ENCODE results near the gene E2F8.
"Not testable (repeated sequence)": the region's sequence is repeated elsewhere in the genome, so short reads cannot be mapped to it uniquely, and the experiment has no call there.

E2F8 gene

DNA sequence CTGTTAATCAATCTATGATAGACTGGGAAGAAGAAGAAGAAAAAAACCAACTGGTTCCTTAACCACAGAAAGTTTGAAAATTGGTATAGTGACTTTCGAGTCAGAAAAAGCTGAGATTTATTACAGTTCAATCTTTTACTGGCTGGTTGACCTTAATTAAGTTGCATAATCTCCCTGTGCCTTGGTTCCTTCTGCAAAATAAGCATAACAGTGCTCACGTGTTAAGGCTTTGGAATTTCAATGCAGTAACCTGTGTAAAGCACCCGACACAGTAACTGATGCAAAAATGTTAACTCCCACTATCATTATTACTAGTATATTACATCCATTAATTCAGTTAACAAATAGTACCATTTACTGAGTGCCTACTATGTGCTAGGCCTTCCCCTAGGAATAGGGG is 22.6 kb upstream of the E2F8 start:
- H3K36me3 Mint-ChIP-seq, result no peaks in the 10 kb centered on the region
- no peak overlapping the region for H3K27ac Mint-ChIP-seq
- H3K9me3 Mint-ChIP-seq (ENCODE audit: low read depth), result no peaks in the 10 kb centered on the region
- no peaks in the 10 kb centered on the region for H3K4me1 Mint-ChIP-seq (ENCODE audit: low read depth)
- H3K27me3 Mint-ChIP-seq, result peaks cover 4% of the 10 kb centered on the region
- no peak overlapping the region for H3K4me3 Mint-ChIP-seq

DNA sequence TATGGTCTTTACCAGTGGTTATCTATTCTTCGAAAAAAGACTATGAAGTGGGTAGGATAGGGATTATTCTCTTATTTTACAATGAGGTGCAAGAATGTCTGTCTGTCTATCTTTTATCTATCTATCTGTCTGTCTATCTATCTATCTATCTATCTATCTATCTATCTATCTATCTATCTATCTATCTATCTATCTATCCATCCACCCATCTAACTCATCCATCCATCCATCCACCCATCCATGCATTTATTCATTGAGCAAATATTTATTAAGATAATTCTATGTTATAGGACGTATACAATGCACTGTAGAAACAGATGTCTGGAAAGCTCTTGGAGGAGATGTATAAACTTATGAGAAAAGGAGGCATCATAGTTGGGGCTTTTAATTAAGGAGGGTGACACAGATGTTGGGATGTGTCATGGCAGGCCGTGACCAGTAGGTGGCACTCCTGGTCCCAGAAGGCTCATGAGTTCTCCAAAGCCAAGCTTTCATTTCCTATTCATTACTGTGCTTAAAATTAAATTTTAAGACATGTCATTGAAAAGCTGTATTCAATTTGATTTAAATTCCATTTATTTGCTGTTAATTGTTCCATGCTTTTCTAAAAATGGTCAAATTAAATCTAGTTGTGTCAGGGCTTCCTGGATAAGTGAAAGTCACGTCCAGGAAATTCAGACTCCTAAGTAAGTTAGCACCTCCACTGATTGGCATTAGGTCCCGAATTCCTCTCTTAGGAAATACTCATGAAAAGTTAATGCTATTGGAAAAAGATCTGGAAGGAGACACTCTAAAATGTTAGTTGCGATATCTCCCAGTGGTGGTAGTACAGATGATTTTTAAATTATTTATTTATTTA is 19.0 kb upstream of the E2F8 start:
- Mint-ChIP-seq H3K9me3 (ENCODE audit: low read depth) (peaks cover 4% of the 10 kb centered on the region), H3K27ac (no peak overlapping the region), H3K27me3 (peaks cover 2% of the 10 kb centered on the region), H3K4me1 (ENCODE audit: low read depth) (no peaks in the 10 kb centered on the region), H3K4me3 (peak overlapping the region; percentile 8), H3K36me3 (peaks cover 3% of the 10 kb centered on the region)

DNA sequence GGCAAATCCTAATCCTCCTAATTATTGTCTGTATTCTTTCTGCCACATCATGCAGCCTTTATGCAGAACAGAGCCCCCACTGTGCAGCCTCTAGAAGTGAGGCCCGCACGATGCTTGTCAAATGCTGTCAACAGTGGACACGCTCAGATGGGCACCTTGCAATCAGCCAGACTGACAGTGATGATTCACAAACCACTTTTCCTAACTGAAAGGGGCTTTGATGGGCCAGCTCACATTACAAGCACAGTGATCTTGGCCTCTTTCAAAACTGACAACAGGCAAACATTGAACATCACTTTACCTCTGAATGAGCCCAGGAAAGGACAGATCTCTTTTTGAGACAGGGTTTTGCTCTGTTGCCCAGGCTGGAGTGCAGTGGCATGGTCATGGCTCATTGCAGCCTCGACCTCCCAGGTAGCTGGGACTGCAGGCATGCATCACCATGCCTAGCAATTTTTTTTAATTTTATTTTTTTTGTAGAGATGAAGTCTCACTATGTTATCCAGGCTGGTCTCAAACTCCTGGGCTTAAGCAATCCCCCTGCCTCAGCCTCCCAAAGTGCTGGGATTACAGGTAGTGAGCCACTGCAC is 18.0 kb upstream of the E2F8 start:
- Mint-ChIP-seq H3K36me3 (peaks cover 3% of the 10 kb centered on the region), H3K4me1 (ENCODE audit: low read depth) (no peaks in the 10 kb centered on the region), H3K9me3 (ENCODE audit: low read depth) (peaks cover 4% of the 10 kb centered on the region), H3K27me3 (peaks cover 2% of the 10 kb centered on the region), H3K27ac (no peak overlapping the region), H3K4me3 (no peak overlapping the region)

DNA sequence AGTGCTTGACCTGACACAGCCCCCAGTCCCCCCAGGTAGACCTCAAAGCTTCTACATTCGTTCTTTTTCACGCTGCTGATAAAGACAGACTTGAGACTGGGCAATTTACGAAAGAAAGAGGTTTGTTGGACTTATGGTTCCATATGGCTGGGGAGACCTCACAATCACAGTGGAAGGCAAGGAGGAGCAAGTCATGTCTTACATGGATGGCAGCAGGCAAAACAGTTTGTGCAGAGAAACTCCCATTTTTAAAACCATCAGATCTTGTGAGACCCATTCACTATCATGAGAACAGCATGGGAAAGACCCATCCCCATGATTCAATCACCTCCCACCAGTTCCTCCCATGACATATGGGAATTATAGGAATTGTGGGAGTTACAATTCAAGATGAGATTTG is 13.7 kb upstream of the E2F8 start:
- H3K27ac Mint-ChIP-seq; H3K4me1 Mint-ChIP-seq (ENCODE audit: low read depth); H3K36me3 Mint-ChIP-seq; H3K4me3 Mint-ChIP-seq; H3K27me3 Mint-ChIP-seq; H3K9me3 Mint-ChIP-seq (ENCODE audit: low read depth): not testable (repeated sequence)

DNA sequence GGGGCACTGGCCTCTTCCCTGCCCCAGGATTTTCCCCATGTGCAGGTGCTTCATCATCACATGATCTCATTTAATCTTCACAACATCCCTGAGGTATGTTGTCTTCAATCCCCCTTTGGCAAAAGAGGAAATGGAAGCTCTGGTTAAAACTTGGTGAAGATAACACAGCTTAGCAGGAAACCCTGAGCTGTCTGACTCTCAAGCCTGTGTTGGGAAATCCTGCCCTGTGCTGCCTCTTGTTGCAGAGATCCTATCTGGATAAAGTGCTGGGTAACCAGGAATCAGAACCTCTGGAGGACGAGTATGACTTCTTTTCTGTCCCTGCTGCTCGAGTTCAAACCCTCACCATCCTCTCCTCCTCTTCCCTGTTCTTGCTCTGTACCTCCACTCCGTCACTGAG is 13.1 kb upstream of the E2F8 start:
- Mint-ChIP-seq H3K4me1 (ENCODE audit: low read depth) (no peaks in the 10 kb centered on the region), H3K9me3 (ENCODE audit: low read depth) (peaks cover 4% of the 10 kb centered on the region), H3K36me3 (peaks cover 3% of the 10 kb centered on the region), H3K4me3 (no peak overlapping the region), H3K27me3 (peaks cover 7% of the 10 kb centered on the region), H3K27ac (no peak overlapping the region)

DNA sequence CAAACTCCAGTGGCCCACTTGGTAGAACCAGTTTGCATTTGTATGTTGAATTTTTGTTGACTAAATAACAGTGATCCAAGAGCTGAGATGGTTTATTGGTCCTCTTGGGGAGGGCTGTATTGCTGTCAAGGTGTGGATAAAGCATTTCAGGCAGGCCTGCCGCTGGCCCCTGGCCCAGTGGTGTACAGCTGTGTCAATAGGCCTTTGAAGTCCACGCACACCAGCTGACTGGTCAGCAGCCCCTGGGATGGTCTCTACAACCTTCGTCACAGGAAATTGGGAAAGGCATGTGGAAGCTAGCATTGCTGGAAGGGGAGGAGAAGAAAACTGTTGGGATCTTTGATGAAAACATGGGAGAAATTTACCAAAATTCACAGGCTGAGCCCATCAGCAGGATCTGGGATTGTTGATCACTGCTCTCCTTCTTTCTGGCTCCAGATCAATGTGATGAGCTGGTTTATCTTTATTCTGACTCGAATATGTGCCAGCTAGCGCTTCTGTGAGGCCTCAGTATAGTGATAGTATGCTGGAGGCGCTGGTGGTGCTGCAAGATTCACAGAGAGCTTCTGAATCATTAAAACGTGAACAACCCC is 12.5 kb upstream of the E2F8 start:
- Mint-ChIP-seq H3K4me1 (ENCODE audit: low read depth) (no peaks in the 10 kb centered on the region), H3K4me3 (no peak overlapping the region), H3K27me3 (peaks cover 9% of the 10 kb centered on the region), H3K27ac (no peak overlapping the region), H3K36me3 (peaks cover 3% of the 10 kb centered on the region), H3K9me3 (ENCODE audit: low read depth) (peaks cover 4% of the 10 kb centered on the region)

DNA sequence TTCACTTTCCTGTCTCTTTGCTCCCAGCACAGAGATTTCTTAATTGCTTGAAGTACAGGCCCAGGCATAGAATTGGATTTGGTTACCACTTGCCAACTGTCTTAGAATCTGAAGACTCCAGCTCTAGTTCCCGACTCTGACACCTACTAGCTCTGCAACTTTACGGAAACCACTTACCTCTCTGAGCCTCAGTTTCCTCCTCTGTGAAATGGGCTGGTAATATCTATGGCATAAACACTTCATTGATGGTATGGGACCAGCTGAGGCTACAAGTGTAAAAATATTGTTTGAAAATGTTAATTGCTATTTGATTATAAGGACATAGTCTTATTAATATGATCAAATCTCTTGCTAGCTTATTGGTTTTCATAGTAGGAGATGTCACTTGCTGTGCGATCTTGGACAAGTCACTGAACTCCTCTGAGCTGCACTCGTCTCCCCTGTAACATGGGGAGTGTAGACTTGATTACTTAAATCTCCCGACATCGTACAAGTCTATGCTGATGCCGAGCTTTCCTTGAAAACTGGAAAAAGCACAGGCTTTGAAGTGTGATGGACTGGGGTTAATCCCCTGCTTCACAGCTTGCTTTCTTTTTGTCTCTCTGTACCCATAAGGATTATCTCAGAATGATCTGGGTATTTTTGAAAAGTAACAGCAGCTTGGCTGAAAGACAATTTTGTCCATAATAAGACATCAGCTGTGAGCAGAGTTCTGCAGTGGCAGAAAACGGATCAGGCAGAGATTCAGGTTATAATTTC is 11.8 kb upstream of the E2F8 start:
- Mint-ChIP-seq H3K27me3 (peaks cover 14% of the 10 kb centered on the region), H3K27ac (no peak overlapping the region), H3K9me3 (ENCODE audit: low read depth) (peaks cover 4% of the 10 kb centered on the region), H3K36me3 (peaks cover 3% of the 10 kb centered on the region), H3K4me3 (no peak overlapping the region), H3K4me1 (ENCODE audit: low read depth) (no peaks in the 10 kb centered on the region)

DNA sequence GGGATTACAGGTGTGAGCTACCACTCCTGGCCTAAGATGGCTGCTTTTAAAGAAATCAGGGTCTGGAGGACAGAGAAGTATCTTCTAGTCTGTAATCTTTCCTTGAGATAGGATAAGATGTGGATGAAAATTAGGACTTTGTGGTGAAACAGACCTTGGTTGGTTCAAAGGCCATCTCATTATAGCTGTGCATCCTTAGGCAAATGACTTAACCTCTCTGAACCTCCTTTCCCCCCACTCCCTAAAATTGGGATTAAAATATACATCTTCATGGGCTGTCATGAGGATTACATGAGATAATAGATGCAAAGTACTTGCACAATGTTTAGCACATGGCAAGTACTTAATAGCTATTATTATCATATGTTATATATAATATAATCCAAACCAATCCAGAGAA is 10.8 kb upstream of the E2F8 start:
- H3K36me3 Mint-ChIP-seq, result peaks cover 3% of the 10 kb centered on the region
- no peak overlapping the region for H3K27ac Mint-ChIP-seq
- H3K27me3 Mint-ChIP-seq, result peaks cover 16% of the 10 kb centered on the region
- H3K9me3 Mint-ChIP-seq (ENCODE audit: low read depth), result peaks cover 4% of the 10 kb centered on the region
- no peak overlapping the region for H3K4me3 Mint-ChIP-seq
- H3K4me1 Mint-ChIP-seq (ENCODE audit: low read depth), result no peaks in the 10 kb centered on the region

DNA sequence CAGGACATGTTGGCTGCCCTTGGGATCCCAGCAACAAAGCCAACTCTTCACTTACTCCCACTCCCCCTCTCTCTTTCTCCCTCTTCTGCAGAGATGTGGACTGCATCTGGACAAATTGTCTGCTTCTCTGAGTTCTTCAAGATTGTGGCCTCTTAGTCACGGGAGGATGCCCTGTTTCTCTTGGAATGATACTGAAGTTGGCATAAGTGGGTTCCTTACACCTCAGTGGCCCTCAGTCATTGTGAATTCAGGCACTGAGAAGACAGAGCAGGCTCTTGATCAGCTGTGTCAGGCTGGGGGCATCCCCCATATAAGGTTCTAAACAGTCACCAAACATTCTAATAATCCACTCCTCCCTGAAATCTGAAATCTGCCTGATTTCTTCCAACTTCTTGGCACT is 6.1 kb upstream of the E2F8 start:
- peaks cover 9% of the 10 kb centered on the region for H3K4me1 Mint-ChIP-seq (ENCODE audit: low read depth)
- H3K4me3 Mint-ChIP-seq, result no peak overlapping the region
- H3K27me3 Mint-ChIP-seq, result peaks cover 42% of the 10 kb centered on the region
- no peak overlapping the region for H3K27ac Mint-ChIP-seq
- no peaks in the 10 kb centered on the region for H3K9me3 Mint-ChIP-seq (ENCODE audit: low read depth)
- H3K36me3 Mint-ChIP-seq, result no peaks in the 10 kb centered on the region

DNA sequence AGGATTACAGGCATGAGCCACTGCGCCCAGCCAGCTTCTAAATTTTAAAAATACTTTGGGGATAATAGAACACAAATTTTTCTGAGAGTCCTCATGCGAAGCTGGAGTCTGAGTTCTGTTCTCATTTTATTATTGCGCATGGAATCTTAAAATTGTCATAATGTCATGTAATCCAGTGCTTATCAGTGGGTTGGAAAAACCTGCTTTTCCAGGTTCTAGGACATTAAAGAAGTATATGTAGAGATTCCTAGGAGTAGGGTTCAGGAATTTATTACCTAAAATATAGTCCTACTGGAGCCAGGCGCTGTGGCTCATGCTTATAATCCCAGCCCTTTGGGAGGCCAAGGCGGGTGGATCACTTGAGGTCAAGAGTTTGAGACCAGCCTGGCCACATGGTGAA is 4.6 kb upstream of the E2F8 start:
- no peak overlapping the region for H3K4me3 Mint-ChIP-seq
- peaks cover 10% of the 10 kb centered on the region for H3K4me1 Mint-ChIP-seq (ENCODE audit: low read depth)
- H3K27ac Mint-ChIP-seq, result no peak overlapping the region
- H3K27me3 Mint-ChIP-seq, result peaks cover 41% of the 10 kb centered on the region
- no peaks in the 10 kb centered on the region for H3K36me3 Mint-ChIP-seq
- H3K9me3 Mint-ChIP-seq (ENCODE audit: low read depth), result no peaks in the 10 kb centered on the region

DNA sequence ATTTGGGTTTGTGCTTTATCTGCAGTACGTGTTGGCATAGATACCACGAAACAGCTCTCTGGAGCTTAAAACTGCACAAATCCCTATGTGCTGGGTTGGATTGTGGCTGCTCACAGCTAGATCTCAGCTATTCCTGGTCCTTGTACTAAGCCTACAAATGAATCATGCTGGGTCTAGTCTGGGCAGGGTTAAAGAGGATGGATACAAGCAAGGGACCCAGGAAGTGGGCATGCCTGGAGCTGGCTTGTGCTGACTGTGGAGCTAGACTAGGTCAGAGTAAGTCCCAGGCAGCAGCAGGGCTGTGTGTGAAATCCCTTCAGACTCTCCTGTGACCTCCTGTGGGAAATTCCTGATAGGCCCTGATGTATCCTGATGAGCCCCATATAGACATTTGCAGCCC is 3.9 kb upstream of the E2F8 start:
- Mint-ChIP-seq H3K36me3 (no peaks in the 10 kb centered on the region), H3K9me3 (ENCODE audit: low read depth) (no peaks in the 10 kb centered on the region), H3K4me1 (ENCODE audit: low read depth) (peaks cover 15% of the 10 kb centered on the region), H3K4me3 (no peak overlapping the region), H3K27ac (no peak overlapping the region), H3K27me3 (peaks cover 43% of the 10 kb centered on the region)

DNA sequence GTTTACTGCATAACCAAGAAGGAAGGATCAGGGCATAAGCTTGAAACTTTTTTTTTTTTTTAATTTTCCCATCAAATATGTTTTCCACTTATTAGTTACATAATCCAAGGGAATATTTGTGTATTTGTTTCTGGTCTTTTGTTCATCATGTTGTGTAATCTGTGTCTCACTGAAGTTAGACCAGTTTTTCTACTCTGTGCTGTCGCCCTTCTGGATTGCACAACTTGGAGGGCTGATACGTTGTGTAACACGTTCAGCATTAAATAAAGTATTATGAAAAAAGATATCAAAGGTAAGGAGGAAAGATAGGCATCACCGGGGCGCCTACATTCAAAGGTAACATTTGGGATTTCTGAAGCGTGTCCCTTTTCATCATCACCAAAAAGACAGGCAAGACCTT is 3.3 kb upstream of the E2F8 start:
- H3K27ac Mint-ChIP-seq, result no peak overlapping the region
- H3K36me3 Mint-ChIP-seq, result no peaks in the 10 kb centered on the region
- peaks cover 15% of the 10 kb centered on the region for H3K4me1 Mint-ChIP-seq (ENCODE audit: low read depth)
- no peaks in the 10 kb centered on the region for H3K9me3 Mint-ChIP-seq (ENCODE audit: low read depth)
- no peak overlapping the region for H3K4me3 Mint-ChIP-seq
- peaks cover 45% of the 10 kb centered on the region for H3K27me3 Mint-ChIP-seq

DNA sequence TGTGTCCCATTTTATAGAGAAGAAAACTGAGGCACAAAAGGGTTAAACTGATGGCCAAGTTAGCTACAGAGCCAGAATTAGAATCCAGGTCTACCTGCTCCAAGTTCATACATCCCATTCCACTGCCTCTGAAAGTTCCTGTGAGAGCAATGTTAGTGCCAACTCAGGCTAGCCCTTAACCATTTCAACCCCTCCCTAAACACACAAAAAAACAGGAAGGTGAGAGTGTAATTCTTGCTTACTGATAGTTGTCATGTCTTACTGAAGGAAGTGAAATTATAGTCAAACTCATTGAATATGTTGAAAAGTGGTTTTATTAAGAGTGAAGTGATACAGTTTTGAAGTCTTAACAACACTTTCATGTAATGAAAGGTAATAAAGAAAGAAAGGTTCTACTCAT is 2.9 kb upstream of the E2F8 start:
- H3K4me3 Mint-ChIP-seq, result no peak overlapping the region
- no peaks in the 10 kb centered on the region for H3K9me3 Mint-ChIP-seq (ENCODE audit: low read depth)
- H3K36me3 Mint-ChIP-seq, result no peaks in the 10 kb centered on the region

DNA sequence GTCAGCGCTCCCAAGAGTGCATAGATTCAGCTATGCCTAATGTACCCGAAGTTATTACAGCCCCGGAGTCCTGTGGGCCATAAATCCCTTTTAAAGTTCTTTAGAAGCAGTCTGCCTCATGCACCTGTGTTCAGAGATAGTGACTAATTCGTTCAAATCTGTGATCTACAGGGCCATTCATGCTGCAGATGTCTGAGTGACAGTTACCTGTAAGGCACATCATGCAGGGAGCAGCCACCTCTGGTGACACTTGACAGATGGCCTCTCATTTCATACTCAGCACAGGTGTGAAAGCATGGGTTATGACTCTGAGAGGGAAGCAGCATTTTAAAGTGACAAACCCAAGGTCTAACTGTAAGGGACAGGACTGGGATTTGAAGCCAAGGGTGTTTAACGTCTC is 2.4 kb upstream of the E2F8 start:
- Mint-ChIP-seq H3K4me3 (peak overlapping the region; percentile 47), H3K9me3 (ENCODE audit: low read depth) (no peaks in the 10 kb centered on the region), H3K27ac (no peak overlapping the region), H3K4me1 (ENCODE audit: low read depth) (peaks cover 15% of the 10 kb centered on the region), H3K36me3 (no peaks in the 10 kb centered on the region), H3K27me3 (peaks cover 43% of the 10 kb centered on the region)

More for the DNA sequence above, 2.9 kb upstream of the E2F8 start:
- Mint-ChIP-seq H3K4me1 (ENCODE audit: low read depth) (peaks cover 15% of the 10 kb centered on the region), H3K27me3 (peaks cover 45% of the 10 kb centered on the region), H3K27ac (no peak overlapping the region)

Measured in activated naive CD8-positive, alpha-beta T cell (primary cell).